Ishikawa (cell line): Measurements from ENCODE around the gene LIPH.

Experiments used
- CREB1 ChIP-seq: IDR thresholded peaks from 2 replicates; pipeline ENCODE4 v1.6.1; 2012; ENCODE audit warnings: low read depth
- EGR1 ChIP-seq: IDR thresholded peaks from 2 replicates; pipeline ENCODE4 v1.6.1; 2012
- EP300 ChIP-seq: IDR thresholded peaks from 2 replicates; pipeline ENCODE4 v1.6.1; 2012; ENCODE audit warnings: borderline replicate concordance
- FOXM1 ChIP-seq: IDR thresholded peaks from 2 replicates; pipeline ENCODE4 v1.6.1; 2012; ENCODE audit warnings: low read depth, borderline replicate concordance
- NFIC ChIP-seq: IDR thresholded peaks from 2 replicates; pipeline ENCODE4 v1.6.1; 2012
- RAD21 ChIP-seq: IDR thresholded peaks from 2 replicates; pipeline ENCODE4 v1.6.1; 2012; ENCODE audit warnings: low read depth
- TAF1 ChIP-seq: IDR thresholded peaks from 2 replicates; pipeline ENCODE4 v1.6.1; 2012; ENCODE audit warnings: low read depth, mild to moderate bottlenecking
- TCF12 ChIP-seq: IDR thresholded peaks from 2 replicates; pipeline ENCODE4 v1.6.1; 2012; ENCODE audit warnings: low read depth
- TEAD4 ChIP-seq: IDR thresholded peaks from 2 replicates; pipeline ENCODE4 v1.6.1; 2012
- YY1 ChIP-seq: IDR thresholded peaks from 2 replicates; pipeline ENCODE4 v1.6.1; 2012; ENCODE audit warnings: low read depth
- ZBTB7A ChIP-seq: IDR thresholded peaks from 2 replicates; pipeline ENCODE4 v1.6.1; 2012; ENCODE audit warnings: low read depth
- TF ChIP-seq, protein P1 (sequence below): IDR thresholded peaks from 2 replicates; pipeline ENCODE4 v1.6.1; 2012
- TF ChIP-seq, protein P2 (sequence below): IDR thresholded peaks from 2 replicates; pipeline ENCODE4 v1.6.1; 2012
- TF ChIP-seq, protein P3 (sequence below): IDR thresholded peaks from 2 replicates; pipeline ENCODE4 v1.6.1; 2012; ENCODE audit warnings: low read depth, mild to moderate bottlenecking

LIPH gene

DNA sequence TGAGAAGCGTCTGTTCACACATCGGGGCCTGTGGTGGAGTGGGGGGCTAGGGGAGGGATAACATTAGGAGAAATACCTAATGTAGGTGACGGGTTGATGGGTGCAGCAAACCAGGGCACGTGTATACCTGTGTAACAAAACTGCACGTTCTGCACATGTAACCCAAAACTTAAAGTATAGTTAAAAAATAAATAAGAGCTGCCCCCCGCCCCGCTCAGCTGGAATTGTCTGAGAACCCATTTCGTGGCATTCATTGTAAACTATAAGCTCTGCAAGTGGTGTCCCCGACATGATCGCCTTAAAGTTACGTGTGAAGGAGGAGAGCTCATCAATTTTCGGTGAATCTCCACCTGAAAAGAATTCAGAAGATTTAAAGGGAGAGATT lies 7.3 kb upstream of the LIPH start:
- TF ChIP-seq, protein P1, sequence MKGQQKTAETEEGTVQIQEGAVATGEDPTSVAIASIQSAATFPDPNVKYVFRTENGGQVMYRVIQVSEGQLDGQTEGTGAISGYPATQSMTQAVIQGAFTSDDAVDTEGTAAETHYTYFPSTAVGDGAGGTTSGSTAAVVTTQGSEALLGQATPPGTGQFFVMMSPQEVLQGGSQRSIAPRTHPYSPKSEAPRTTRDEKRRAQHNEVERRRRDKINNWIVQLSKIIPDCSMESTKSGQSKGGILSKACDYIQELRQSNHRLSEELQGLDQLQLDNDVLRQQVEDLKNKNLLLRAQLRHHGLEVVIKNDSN: no peak
- TF ChIP-seq ZBTB7A: no peak
- no peak for TF ChIP-seq EGR1
- TF ChIP-seq EP300: no peak
- no peak for TF ChIP-seq FOXM1
- TF ChIP-seq TAF1: no peak
- TF ChIP-seq CREB1: no peak
- TF ChIP-seq TEAD4: no peak
- TF ChIP-seq, protein P2, sequence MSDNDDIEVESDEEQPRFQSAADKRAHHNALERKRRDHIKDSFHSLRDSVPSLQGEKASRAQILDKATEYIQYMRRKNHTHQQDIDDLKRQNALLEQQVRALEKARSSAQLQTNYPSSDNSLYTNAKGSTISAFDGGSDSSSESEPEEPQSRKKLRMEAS: no peak
- no peak for TF ChIP-seq YY1

DNA sequence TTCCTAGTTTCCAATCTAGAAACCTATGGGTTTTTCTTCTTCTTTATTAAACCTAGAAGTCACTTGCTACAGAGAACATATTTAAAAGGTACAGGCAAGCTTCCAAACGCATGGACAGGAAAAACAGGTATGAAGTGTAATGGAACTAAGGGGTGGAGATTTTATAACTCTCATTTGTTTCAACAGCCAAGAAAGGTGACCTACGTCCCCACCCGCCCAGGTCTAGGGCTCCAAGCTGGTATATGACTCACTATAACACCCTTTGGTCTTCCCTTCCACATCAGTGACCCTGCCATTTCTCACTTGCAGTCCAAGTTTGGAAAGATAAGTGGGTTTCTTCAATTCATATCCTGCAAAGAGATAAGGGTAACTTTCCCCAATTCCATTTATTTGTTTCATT lies 6.0 kb upstream of the LIPH start:
- TF ChIP-seq NFIC: peak; percentile 90
- peak; percentile 43; the same call in 1 of the 2 replicates for TF ChIP-seq TEAD4
- peak; percentile 48 for TF ChIP-seq TCF12
- peak; percentile 79; the same call in 1 of the 2 replicates for TF ChIP-seq EP300
- no peak; the same call in 1 of the 2 replicates for TF ChIP-seq FOXM1
- TF ChIP-seq, protein P2: no peak

DNA sequence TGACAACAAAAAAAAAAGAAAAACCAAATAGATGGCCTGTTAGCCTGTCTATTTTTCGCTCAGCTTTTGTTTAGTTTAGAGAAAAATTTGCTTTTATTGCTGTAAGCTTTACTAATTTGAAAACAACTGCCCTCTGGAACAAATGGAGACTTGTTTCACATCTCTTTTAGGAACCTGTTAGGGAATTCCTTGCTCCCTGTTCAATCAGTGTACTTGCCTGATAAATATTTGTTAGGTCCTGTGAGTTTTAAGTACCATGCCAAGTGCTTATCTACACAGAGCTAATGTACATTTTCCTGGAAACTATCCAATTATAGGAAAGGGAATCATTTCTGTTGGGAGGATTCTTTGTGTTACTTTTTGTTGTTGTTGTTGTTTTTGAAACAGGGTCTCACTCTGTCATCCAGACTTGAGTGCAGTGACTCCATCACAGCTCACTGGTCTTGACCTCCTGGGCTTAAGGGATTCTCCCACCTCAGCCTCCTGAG lies 3.5 kb upstream of the LIPH start:
- TF ChIP-seq NFIC: no peak
- TF ChIP-seq, protein P2: no peak
- TF ChIP-seq ZBTB7A: no peak
- TF ChIP-seq EP300: no peak
- TF ChIP-seq YY1: no peak
- TF ChIP-seq, protein P3, sequence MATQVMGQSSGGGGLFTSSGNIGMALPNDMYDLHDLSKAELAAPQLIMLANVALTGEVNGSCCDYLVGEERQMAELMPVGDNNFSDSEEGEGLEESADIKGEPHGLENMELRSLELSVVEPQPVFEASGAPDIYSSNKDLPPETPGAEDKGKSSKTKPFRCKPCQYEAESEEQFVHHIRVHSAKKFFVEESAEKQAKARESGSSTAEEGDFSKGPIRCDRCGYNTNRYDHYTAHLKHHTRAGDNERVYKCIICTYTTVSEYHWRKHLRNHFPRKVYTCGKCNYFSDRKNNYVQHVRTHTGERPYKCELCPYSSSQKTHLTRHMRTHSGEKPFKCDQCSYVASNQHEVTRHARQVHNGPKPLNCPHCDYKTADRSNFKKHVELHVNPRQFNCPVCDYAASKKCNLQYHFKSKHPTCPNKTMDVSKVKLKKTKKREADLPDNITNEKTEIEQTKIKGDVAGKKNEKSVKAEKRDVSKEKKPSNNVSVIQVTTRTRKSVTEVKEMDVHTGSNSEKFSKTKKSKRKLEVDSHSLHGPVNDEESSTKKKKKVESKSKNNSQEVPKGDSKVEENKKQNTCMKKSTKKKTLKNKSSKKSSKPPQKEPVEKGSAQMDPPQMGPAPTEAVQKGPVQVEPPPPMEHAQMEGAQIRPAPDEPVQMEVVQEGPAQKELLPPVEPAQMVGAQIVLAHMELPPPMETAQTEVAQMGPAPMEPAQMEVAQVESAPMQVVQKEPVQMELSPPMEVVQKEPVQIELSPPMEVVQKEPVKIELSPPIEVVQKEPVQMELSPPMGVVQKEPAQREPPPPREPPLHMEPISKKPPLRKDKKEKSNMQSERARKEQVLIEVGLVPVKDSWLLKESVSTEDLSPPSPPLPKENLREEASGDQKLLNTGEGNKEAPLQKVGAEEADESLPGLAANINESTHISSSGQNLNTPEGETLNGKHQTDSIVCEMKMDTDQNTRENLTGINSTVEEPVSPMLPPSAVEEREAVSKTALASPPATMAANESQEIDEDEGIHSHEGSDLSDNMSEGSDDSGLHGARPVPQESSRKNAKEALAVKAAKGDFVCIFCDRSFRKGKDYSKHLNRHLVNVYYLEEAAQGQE: no peak
- TF ChIP-seq, protein P1: no peak
- no peak for TF ChIP-seq FOXM1
- TF ChIP-seq RAD21: no peak
- TF ChIP-seq EGR1: no peak

DNA sequence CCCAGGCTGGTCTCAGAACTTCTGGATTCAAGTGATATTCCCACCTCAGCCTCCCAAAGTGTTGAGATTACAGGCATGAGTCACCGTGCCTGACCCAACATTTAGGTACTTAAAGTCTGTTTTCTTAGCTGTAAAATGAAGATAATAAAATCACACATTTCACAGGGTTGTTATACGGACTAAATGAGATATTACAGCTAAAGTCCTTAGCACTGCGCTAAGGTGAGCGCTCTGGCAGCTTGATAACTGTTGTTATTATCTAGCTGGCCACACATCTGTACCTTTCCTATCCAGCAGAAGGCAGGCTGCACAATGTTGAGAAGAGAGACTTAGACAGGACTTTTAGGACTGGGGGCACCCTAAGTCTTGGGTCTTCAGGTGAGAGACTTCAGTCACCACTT lies 2.7 kb upstream of the LIPH start:
- no peak for TF ChIP-seq TEAD4
- TF ChIP-seq NFIC: no peak
- no peak for TF ChIP-seq YY1
- TF ChIP-seq, protein P3: no peak
- TF ChIP-seq, protein P1: no peak
- TF ChIP-seq EP300: no peak
- TF ChIP-seq RAD21: no peak
- no peak for TF ChIP-seq TCF12
- no peak for TF ChIP-seq CREB1
- TF ChIP-seq TAF1: no peak
- TF ChIP-seq, protein P2: no peak

DNA sequence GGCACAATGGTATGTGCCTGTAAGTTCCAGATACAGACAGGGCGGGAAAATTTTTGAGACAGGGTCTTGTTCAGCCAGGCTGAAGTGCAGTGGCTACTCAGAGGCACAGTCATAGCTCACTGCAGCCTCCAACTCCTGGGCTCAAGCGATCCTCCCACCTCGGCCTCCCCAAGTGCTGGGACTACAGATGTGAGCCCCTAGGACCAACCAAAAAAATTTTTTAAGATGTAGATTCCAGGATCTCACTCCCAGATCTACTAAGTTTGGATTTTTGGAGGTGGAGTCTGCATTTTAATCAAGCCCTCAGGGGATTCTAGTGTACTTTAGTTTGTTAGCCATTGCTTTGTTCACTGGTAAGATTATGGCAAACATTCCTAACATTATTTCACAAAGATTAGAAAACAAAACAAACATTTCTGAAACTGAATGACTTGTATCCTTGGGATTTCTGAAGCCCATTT lies 2.7 kb downstream of the LIPH start:
- TF ChIP-seq NFIC (no peak), TEAD4 (no peak), YY1 (no peak), RAD21 (no peak), ZBTB7A (no peak), EGR1 (no peak), TAF1 (no peak), CREB1 (no peak), EP300 (no peak)
- TF ChIP-seq, protein P3: no peak
